H9 (cell line): ENCODE data around the gene C19orf44. TPM values are rescaled to one million over a fixed set of nuclear protein-coding genes. Genes with fewer than 3 reads are reported as not detected.

ENCODE experiments used
- DNase-seq: peaks from one replicate; pipeline ENCODE4 v3.0.0-alpha.2; 2017
- H2AFZ ChIP-seq: one replicate; pipeline ENCODE4 v1.6.1; 2013; ENCODE audit warnings: mild to moderate bottlenecking, low read length, control low read depth, moderate library complexity
- H2AK5ac ChIP-seq: 2 replicates; pipeline ENCODE4 v1.6.1; 2013; ENCODE audit warnings: low read length, control low read depth, mixed read lengths; ENCODE audit not compliant: insufficient read length
- H2BK120ac ChIP-seq: one replicate; pipeline ENCODE4 v1.6.1; 2013; ENCODE audit warnings: low read depth, mild to moderate bottlenecking, low read length, control low read depth, inconsistent platforms; ENCODE audit not compliant: poor library complexity, severe bottlenecking
- H2BK12ac ChIP-seq: 2 replicates; pipeline ENCODE4 v1.6.1; 2013; ENCODE audit warnings: low read length, control low read depth, mixed read lengths, low read depth; ENCODE audit not compliant: insufficient read length
- H2BK15ac ChIP-seq: 2 replicates; pipeline ENCODE4 v1.6.1; 2013; ENCODE audit warnings: low read depth, low read length, control low read depth
- H2BK20ac ChIP-seq: one replicate; pipeline ENCODE4 v1.6.1; 2013; ENCODE audit warnings: low read depth, mild to moderate bottlenecking, low read length, control low read depth, inconsistent platforms; ENCODE audit not compliant: poor library complexity, severe bottlenecking
- H2BK5ac ChIP-seq: 2 replicates; pipeline ENCODE4 v1.6.1; 2013; ENCODE audit warnings: low read length, control low read depth, mixed read lengths; ENCODE audit not compliant: insufficient read length
- H3K14ac ChIP-seq: 2 replicates; pipeline ENCODE4 v1.6.1; 2013; ENCODE audit warnings: low read length, control low read depth; ENCODE audit not compliant: insufficient read depth
- H3K18ac ChIP-seq: 2 replicates; pipeline ENCODE4 v1.6.1; 2013; ENCODE audit warnings: low read depth, mild to moderate bottlenecking, mixed read lengths, low read length, control low read depth; ENCODE audit not compliant: insufficient read length
- H3K23ac ChIP-seq: 2 replicates; pipeline ENCODE4 v1.6.1; 2013; ENCODE audit warnings: low read length, control low read depth, mixed read lengths, low read depth; ENCODE audit not compliant: insufficient read length
- H3K23me2 ChIP-seq: 2 replicates; pipeline ENCODE4 v1.6.1; 2013; ENCODE audit warnings: low read depth, mild to moderate bottlenecking, mixed read lengths, low read length, control low read depth; ENCODE audit not compliant: insufficient read length, poor library complexity, severe bottlenecking
- H3K27ac ChIP-seq: 2 replicates; pipeline ENCODE4 v1.5.1; 2013; ENCODE audit warnings: low read length, control low read depth, mixed read lengths, low read depth; ENCODE audit not compliant: insufficient read length
- H3K27me3 ChIP-seq: 2 replicates; pipeline ENCODE4 v1.6.1; 2013; ENCODE audit warnings: low read length, control low read depth, inconsistent platforms; ENCODE audit not compliant: insufficient read depth
- H3K4ac ChIP-seq: 2 replicates; pipeline ENCODE4 v1.6.1; 2013; ENCODE audit warnings: low read depth, mild to moderate bottlenecking, control low read depth, inconsistent platforms, low read length, moderate library complexity
- H3K4me1 ChIP-seq: 2 replicates; pipeline ENCODE4 v1.6.1; 2013; ENCODE audit warnings: low read length, control low read depth, inconsistent platforms; ENCODE audit not compliant: insufficient read depth
- H3K4me2 ChIP-seq: 2 replicates; pipeline ENCODE4 v1.6.1; 2013; ENCODE audit warnings: low read length, control low read depth, mixed read lengths; ENCODE audit not compliant: insufficient read length, insufficient read depth
- H3K56ac ChIP-seq: 2 replicates; pipeline ENCODE4 v1.6.1; 2013; ENCODE audit warnings: low read depth, mild to moderate bottlenecking, mixed read lengths, low read length, control low read depth; ENCODE audit not compliant: insufficient read length
- H3K79me1 ChIP-seq: 2 replicates; pipeline ENCODE4 v1.6.1; 2013; ENCODE audit warnings: low read depth, mild to moderate bottlenecking, moderate library complexity, low read length, control low read depth, inconsistent platforms; ENCODE audit not compliant: insufficient read depth, poor library complexity, severe bottlenecking
- H3K79me2 ChIP-seq: 2 replicates; pipeline ENCODE4 v1.6.1; 2013; ENCODE audit warnings: low read length, control low read depth, inconsistent platforms; ENCODE audit not compliant: insufficient read depth
- H3K9ac ChIP-seq: 2 replicates; pipeline ENCODE4 v1.6.1; 2013; ENCODE audit warnings: low read length, control low read depth, mixed read lengths; ENCODE audit not compliant: insufficient read length; ENCODE audit errors: extremely low read depth
- H3K9me3 ChIP-seq: one replicate; pipeline ENCODE4 v1.6.1; 2013; ENCODE audit warnings: low read depth, low read length, inconsistent platforms; ENCODE audit not compliant: control insufficient read depth
- H3T11ph ChIP-seq: one replicate; pipeline ENCODE4 v1.6.1; 2013; ENCODE audit warnings: mild to moderate bottlenecking, low read length, control low read depth, inconsistent platforms
- H4K20me1 ChIP-seq: one replicate; pipeline ENCODE4 v1.6.1; 2013; ENCODE audit not compliant: control insufficient read depth, insufficient read length, insufficient read depth
- H4K5ac ChIP-seq: 2 replicates; pipeline ENCODE4 v1.6.1; 2013; ENCODE audit warnings: low read depth, mild to moderate bottlenecking, mixed read lengths, low read length, control low read depth; ENCODE audit not compliant: insufficient read length
- H4K8ac ChIP-seq: replicated peaks from 2 replicates; pipeline ENCODE4 v1.6.1; 2013; ENCODE audit warnings: low read length, control low read depth, mixed read lengths, low read depth; ENCODE audit not compliant: insufficient read length
- H4K91ac ChIP-seq: 2 replicates; pipeline ENCODE4 v1.6.1; 2013; ENCODE audit warnings: low read depth, mild to moderate bottlenecking, moderate library complexity, mixed read lengths, low read length, control low read depth; ENCODE audit not compliant: insufficient read length
- H3K27ac Mint-ChIP-seq, 3 experiments: 2 replicates in 2 of 3; 3 replicates in 1 of 3; pipeline ENCODE4 v1.8.0; 2020 to 2021; ENCODE audit warnings: mixed read lengths in 3 of 3, mild to moderate bottlenecking in 1 of 3, moderate library complexity in 1 of 3
- H3K27me3 Mint-ChIP-seq: 2 replicates; pipeline ENCODE4 v1.8.0; 2021; ENCODE audit warnings: low read depth, mild to moderate bottlenecking, moderate library complexity, mixed read lengths
- H3K36me3 Mint-ChIP-seq, 3 experiments: 2 replicates in 2 of 3; 3 replicates in 1 of 3; pipeline ENCODE4 v1.8.0; 2020 to 2021; ENCODE audit warnings: low read depth in 3 of 3, mixed read lengths in 3 of 3; ENCODE audit not compliant: insufficient read depth in 1 of 3
- H3K4me1 Mint-ChIP-seq, 2 experiments: 2 replicates each; pipeline ENCODE4 v1.8.0; 2020; ENCODE audit warnings: mixed read lengths in 2 of 2
- H3K4me3 Mint-ChIP-seq, 2 experiments: 2 replicates in 1 of 2; 3 replicates in 1 of 2; pipeline ENCODE4 v1.8.0; 2020 to 2021; ENCODE audit warnings: mild to moderate bottlenecking in 2 of 2, mixed read lengths in 2 of 2, moderate library complexity in 1 of 2
- H3K9me3 Mint-ChIP-seq, 2 experiments: 2 replicates in 1 of 2; 3 replicates in 1 of 2; pipeline ENCODE4 v1.8.0; 2020; ENCODE audit warnings: mild to moderate bottlenecking in 2 of 2, mixed read lengths in 2 of 2, moderate library complexity in 1 of 2
- WGBS: extraction: QIAGEN DNeasy Blood & Tissue Kit; methylation state at CpG from one replicate; pipeline ENCODE4 v1.1.7; 2013; ENCODE audit warnings: missing lambda C conversion rate, low lambda C conversion rate, mixed read lengths; ENCODE audit not compliant: insufficient read length; ENCODE audit errors: extremely low coverage; 5-methylcytosine and 5-hydroxymethylcytosine counted together
- total RNA-seq: library from RNA; stranded (reverse); gene quantifications from 2 replicates; pipeline ENCODE4 v1.2.1, GENCODE V29; 2021
- TF ChIP-seq, protein P1 (sequence below): fragments of 200-600 bp; sonication (generic); conservative IDR thresholded peaks from 3 replicates; pipeline ENCODE4 v1.8.0; 2021; ENCODE audit warnings: antibody characterized with exemption, mild to moderate bottlenecking

Gene C19orf44
- total RNA-seq, 1 experiment from 2014 or later, result 6.4 TPM

DNA sequence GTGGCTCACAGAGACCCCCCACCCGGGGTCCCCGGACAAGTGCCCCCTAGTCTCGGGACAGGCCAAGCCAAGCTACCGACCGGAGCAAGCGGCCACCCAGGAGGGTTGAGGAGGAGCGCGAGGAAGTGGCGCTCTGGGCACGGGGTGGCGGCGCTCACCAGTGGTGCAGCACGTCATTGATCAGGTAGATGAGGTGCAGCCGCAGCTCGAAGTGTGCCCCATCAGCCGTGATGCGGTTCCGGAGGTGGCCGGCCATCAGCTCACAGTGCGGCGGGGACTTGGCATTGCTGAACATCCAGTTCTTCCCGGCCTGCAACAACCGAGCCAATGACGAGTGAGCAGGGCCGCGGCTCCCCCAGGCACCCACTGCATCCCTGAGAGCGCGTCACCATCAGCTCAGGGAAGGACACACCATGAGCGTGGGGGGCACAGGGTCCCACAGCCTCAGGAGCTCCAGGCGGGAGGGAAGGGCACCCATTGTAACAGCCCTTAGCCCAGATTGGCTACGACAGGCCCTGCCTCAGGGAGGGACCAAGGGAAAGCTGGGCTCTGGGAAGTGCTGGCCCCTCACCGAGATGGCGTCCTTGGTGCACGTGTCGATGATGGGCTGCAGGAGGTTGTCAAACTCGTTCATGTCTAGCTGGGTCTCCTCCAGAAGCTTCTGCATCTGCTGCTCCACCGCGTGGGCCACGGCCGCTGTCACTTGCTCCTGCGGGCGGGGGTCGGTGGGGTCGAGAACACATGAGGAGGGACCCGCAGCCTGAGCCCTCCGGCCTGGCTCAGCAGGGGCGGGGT is 36.4 kb downstream of the C19orf44 start:
- Histone ChIP-seq H2AK5ac (no peak overlapping the region), H3K14ac (no peak overlapping the region), H3K23me2 (no peaks in the 10 kb centered on the region), H4K5ac (no peak overlapping the region), H2BK12ac (no peak overlapping the region), H3K9ac (no peak overlapping the region), H3K4me2 (no peak overlapping the region), H3K27ac (no peak overlapping the region), H3K56ac (no peak overlapping the region), H4K20me1 (no peaks in the 10 kb centered on the region), H3K79me2 (peaks cover 10% of the 10 kb centered on the region; the same call in 1 of the 2 replicates), H3K9me3 (no peaks in the 10 kb centered on the region), H3K27me3 (no peaks in the 10 kb centered on the region), H2BK5ac (no peak overlapping the region), H3K23ac (no peak overlapping the region), H2BK20ac (no peak overlapping the region), H3K4me1 (no peaks in the 10 kb centered on the region), H2BK15ac (no peak overlapping the region), H3T11ph (no peak overlapping the region), H3K18ac (no peak overlapping the region), H2BK120ac (no peak overlapping the region), H2AFZ (no peak overlapping the region), H3K4ac (no peak overlapping the region), H4K91ac (no peak overlapping the region), H4K8ac (no peak overlapping the region), H3K79me1 (peaks cover 3% of the 10 kb centered on the region)
- DNase-seq, result no peak
- Mint-ChIP-seq H3K27ac (no peak overlapping the region; a peak in 1 of 7 replicates), H3K36me3 (peaks cover 60 to 94% (median 90%) of the 10 kb centered on the region in 3 experiments), H3K4me1 (no peaks in the 10 kb centered on the region), H3K27me3 (no peaks in the 10 kb centered on the region), H3K4me3 (no peak overlapping the region), H3K9me3 (no peaks in the 10 kb centered on the region)
- WGBS, result no CpG with 5 or more reads among the region's 47 CpGs
- TF ChIP-seq, protein P1, sequence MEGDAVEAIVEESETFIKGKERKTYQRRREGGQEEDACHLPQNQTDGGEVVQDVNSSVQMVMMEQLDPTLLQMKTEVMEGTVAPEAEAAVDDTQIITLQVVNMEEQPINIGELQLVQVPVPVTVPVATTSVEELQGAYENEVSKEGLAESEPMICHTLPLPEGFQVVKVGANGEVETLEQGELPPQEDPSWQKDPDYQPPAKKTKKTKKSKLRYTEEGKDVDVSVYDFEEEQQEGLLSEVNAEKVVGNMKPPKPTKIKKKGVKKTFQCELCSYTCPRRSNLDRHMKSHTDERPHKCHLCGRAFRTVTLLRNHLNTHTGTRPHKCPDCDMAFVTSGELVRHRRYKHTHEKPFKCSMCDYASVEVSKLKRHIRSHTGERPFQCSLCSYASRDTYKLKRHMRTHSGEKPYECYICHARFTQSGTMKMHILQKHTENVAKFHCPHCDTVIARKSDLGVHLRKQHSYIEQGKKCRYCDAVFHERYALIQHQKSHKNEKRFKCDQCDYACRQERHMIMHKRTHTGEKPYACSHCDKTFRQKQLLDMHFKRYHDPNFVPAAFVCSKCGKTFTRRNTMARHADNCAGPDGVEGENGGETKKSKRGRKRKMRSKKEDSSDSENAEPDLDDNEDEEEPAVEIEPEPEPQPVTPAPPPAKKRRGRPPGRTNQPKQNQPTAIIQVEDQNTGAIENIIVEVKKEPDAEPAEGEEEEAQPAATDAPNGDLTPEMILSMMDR, result no peak
